B cell (primary cell): Measurements from ENCODE around the gene METTL8.

ENCODE experiments used
- CTCF ChIP-seq: fragments of 200-600 bp; IDR thresholded peaks from one replicate; pipeline ENCODE4 v1.8.0; 2022; ENCODE audit warnings: antibody characterized with exemption, mild to moderate bottlenecking
- EZH2 ChIP-seq: IDR thresholded peaks from 2 replicates; pipeline ENCODE4 v1.6.1; 2012; ENCODE audit warnings: borderline replicate concordance, low read depth, mild to moderate bottlenecking, moderate library complexity, low read length; ENCODE audit not compliant: insufficient read depth, poor library complexity, severe bottlenecking

DNA sequence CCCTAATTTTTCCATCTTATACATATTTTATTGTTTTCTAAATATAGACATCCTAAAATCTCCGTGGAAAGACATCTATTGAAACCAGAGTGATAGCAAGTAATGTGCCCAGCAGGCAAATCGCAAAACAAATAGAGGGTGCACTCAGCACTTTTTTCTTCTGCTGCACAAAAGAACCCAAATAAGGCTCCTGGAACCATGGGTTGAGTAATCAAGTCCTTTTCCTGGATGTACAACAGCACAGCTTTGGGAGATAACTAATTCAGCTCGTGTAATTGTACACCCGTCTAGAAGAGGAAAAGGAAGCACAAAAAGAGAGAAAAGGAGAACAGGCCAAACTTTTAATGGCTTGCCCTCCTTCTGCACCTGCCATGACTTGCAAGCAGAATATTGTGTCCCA lies 146.2 kb downstream of the METTL8 start:
- no peak for TF ChIP-seq CTCF
- no peak for TF ChIP-seq EZH2
